GM21447 (cell line): ENCODE data around the gene RNU5B-1.
"Not testable (repeated sequence)": the region's sequence is repeated elsewhere in the genome, so short reads cannot be mapped to it uniquely, and the experiment has no call there.

Source experiments
- ATAC-seq: cut with Tn5 transposase; IDR thresholded peaks from one replicate; pipeline ENCODE4 v1.9.1; 2021; ENCODE audit not compliant: unreplicated experiment

The RNU5B-1 gene

DNA sequence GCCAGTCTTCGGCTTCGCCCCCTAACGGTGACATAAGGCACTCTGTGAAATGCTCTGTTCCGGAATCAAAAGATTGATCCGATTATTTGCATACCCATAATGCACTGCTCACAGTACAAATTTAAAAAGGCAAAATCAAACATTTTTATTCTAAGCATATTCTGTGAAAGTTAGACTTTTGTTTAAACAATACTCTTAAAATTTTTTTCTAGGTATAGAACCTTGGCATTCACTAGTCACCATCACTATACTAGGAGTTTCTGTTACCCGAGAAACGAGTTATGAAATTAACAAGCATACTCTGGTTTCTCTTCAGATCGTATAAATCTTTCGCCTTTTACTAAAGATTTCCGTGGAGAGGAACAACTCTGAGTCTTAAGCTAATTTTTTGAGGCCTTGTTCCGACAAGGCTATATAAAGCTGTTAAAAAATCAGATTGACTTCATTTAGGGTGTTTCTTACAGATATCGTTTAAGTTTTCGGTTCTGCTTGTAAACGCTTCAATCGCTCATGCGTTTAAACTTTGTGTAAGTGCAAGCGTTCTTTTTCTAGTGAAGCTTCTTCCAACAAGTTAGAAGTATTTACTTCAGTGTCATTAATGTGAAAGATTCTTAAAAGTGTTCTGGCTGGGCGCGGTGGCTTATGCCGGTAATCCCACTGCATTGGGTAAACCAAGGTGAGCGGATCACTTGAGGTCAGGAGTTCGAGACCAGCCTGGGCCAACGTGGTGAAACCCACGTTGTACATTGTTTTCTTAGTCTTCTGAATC is at the start of gene RNU5B-1:
RNU5B-1 (plus strand) TSS at position 297 of the 769 bp plus-strand sequence.
- ATAC-seq, result peak; percentile 67

DNA sequence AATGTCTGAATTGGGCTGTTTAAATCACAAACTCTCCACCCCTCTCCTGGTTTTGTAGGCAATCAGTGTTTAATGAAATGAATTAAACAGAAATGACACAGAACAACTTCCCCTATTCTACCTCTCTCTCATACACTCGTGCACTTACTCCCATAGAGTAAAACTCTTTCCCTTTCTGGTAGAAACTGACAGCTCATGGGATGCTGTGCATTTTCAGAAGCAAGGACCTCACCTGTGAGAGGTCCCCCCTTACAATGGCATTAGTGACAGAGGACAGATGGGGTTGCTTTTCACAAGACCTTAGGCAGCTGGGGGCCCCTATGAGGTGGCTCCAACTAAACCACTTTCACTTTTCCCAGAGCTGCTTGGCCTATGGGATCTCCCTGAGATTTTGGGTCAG is 49.7 kb upstream of the RNU5B-1 start:
- ATAC-seq, result no peak

- no peak for ATAC-seq
Measured at GRCh38 chr15:65255486-65256140, 48.9 kb upstream of the RNU5B-1 start.

GRCh38 chr15:65258375-65259262 is 45.9 kb upstream of the RNU5B-1 start:
- no peak for ATAC-seq

DNA sequence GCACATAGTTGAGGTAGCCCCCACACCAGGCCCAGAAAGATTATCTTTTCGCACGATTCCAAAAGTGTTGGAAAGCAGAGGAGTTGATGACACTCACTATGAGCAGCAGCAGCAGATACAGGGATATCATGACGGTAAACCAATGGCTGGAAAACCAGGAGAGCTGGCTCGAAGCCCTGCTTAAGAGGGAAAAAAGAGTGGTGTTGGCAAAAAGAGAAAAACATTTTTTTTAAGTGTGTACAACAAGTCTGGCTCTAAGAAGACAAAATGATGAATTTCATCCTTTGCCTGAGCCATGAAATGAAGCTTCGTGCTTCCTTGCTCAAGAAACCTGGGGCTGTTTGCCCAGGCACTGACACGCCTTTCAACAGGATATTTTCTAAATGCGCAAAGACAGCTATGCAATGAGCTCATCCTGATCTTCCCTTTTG is 45.1 kb upstream of the RNU5B-1 start:
- ATAC-seq, result no peak

GRCh38 chr15:65260968-65261367 is 43.5 kb upstream of the RNU5B-1 start:
- no peak for ATAC-seq

- no peak for ATAC-seq
Measured at GRCh38 chr15:65263313-65263712, 41.2 kb upstream of the RNU5B-1 start.

DNA sequence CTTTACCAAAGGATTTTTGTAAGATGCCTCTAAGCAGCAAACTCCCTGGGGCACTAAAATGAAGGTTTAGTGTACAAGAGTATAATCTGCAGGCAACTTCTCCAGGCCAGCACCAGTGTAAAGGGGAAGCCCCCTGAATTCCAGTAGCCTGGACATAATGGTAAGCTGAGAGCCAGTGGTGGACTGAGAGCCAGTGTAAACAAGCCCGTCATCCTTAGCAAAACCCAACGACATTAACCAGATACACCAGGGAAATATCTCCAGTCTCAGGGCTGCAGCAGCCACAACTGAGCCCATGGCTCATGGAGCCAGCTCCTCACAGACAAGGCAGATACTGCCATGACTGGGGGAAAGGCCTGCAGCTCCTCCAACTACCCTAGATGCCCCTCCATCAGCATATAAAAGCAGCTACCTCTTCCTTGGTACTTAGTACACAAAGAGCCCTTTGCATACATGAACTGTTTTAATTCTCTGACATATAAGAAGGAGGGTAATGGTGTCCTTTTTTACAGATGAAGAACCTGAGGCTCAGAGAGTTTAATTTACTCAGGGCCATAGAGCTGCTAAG is 39.5 kb upstream of the RNU5B-1 start:
- no peak for ATAC-seq

DNA sequence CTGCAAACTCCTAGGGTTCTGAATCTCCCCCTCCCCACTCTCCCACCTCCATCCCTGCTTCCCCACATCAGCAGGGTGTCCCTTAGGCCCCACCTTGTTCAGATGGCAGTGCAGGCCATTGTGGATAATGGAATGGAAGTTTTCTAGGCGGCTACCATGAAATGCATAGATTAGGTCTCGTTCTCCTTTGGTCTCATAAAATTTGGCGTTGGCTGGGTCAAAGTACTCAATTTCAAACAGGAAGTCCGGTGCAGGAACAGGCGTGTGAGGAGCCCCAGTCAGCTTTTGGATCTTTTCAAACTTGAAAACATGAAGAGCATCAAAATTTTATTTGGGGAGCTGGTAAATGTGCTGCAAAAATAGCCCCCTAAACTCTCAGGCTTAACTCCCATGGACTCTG is 38.0 kb upstream of the RNU5B-1 start:
- no peak for ATAC-seq

DNA sequence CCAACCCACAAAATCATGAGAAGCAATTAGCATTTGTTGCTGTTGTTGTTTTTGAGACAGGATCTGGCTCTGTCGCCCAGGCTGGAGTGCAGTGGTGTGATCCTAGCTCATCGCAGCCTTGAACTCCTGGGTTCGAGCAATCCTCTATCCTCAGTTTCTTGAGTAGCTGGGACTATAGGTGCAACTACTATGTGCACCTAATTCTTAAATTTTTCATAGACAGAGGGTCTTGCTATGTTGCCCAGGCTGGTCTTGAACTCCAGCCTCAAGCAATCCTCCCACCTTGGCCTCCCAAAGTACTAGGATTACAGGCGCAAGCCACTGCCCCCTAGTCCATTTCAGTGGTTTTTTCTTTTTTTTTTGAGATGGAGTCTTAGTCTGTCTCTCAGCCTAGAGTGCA is 36.1 kb upstream of the RNU5B-1 start:
- ATAC-seq, result no peak

DNA sequence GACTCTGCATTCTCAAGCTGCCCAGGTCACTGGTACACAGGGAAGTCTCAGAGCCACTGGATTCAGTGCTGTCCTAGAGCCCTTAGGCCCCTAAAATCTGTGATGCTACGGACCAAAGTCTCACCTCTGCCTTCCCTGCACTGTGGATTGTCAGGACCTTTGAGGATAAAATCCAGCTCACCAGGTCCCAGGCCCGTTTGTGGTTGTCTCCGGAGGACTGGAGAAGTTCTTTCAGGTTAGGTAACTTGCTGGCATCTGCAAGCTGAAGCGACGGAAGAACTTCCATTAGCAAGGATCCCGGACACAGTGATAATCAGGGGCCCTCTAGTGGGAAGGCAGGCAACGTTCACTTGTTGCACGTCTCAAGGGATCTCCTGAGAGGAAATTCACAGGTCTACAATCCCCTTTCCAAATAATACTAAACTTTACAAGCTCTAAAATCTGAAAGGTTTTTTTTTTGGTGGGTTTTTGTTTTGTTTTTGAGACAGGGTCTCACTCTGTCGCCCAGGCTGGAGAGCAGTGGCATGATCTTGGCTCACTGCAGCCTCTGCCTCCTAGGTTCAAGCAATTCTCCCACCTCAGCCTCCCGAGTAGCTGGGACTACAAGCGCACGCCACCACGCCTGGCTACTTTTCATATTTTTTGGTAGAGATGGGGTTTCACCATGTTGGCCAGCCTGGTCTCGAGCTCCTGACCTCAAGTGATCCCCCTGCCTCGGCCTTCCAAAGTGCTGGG is 33.5 kb upstream of the RNU5B-1 start:
- not testable (repeated sequence) for ATAC-seq

- ATAC-seq, result no peak
Measured at GRCh38 chr15:65275104-65275727, 29.3 kb upstream of the RNU5B-1 start.

DNA sequence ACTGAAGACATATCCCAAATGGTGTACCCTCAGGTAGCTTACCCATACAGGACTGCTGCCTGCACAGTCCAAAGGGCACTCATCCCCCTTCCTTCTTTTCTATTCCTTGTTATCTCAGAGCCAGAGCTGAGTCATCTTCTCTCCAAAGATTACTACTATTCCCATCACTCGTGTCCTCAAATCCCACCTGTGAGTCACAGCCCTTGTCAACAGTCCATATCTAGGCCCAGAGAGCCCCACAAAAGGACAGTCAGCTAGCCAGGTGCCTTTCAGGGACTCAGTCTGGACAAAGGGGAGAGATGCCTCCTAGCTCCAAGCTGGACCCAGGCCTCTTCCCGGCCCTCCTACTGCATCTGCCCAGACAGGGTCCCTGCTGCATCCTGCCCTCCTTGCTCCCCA is 28.8 kb upstream of the RNU5B-1 start:
- no peak for ATAC-seq

DNA sequence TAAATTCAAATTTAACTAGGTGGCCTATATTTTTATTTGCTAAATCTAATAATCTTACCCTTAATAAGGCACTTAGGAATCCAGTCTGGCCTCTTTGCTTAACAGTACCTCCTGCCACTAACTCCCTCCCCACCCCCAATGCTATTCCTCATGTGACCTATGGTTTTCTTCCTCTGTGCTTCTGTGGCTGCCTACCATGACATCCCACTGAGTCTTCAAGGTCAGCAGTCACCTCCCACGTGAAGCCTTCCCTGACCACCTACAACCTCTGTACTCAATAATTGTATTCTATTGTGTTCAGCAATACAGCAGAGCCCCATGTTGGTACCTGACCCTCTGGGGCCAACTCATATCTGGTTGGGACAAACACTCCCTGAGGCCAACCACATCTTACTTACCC is 27.5 kb upstream of the RNU5B-1 start:
- ATAC-seq, result no peak

GRCh38 chr15:65278480-65278879 is 26.0 kb upstream of the RNU5B-1 start:
- no peak for ATAC-seq

GRCh38 chr15:65285291-65286068 is 19.0 kb upstream of the RNU5B-1 start:
- ATAC-seq, result no peak

- ATAC-seq, result peak; percentile 35
Measured at GRCh38 chr15:65286069-65286703, 18.3 kb upstream of the RNU5B-1 start.

GRCh38 chr15:65286704-65287519 is 17.6 kb upstream of the RNU5B-1 start, which contains the start of gene PARP16:
Gene PARP16 (minus strand): TSS chr15:65286883. CDS start chr15:65286426, 457 bp downstream.
- peak; percentile 83 for ATAC-seq
